Breast epithelium (tissue), 4 donors: Measurements from ENCODE around the gene QRICH2. TPM values are rescaled to one million over a fixed set of nuclear protein-coding genes. Genes with fewer than 3 reads are reported as not detected.

Source experiments
- DNase-seq, 2 donors: peaks; one replicate each; pipeline ENCODE4 v3.0.0-alpha.2; 2019; ENCODE audit warnings: low spot score in 2 of 2
- H3K27ac ChIP-seq, 2 donors: fragments of 200-600 bp; sonication (generic) in 1 of 2; one replicate each; pipeline ENCODE4 v1.5.1; 2016 to 2019; ENCODE audit warnings: mild to moderate bottlenecking in 1 of 2
- H3K27me3 ChIP-seq, 2 donors: fragments of 200-600 bp; sonication (generic) in 1 of 2; one replicate each; pipeline versions ENCODE4 v1.5.1 to v1.6.0; 2017 to 2019; ENCODE audit warnings: control low read depth in 1 of 2, mild to moderate bottlenecking in 1 of 2
- H3K36me3 ChIP-seq: fragments of 200-600 bp; one replicate; pipeline ENCODE4 v1.5.1; 2019
- H3K4me1 ChIP-seq, 2 donors: fragments of 200-600 bp; sonication (generic); one replicate each; pipeline ENCODE4 v1.5.1; 2016 to 2019; ENCODE audit warnings: control low read depth in 1 of 2
- H3K4me3 ChIP-seq, 3 donors: fragments of 200-600 bp; sonication (generic); 1 replicate in 2 of 3; 2 replicates in 1 of 3; pipeline ENCODE4 v1.5.1; 2016 to 2019; ENCODE audit warnings: mild to moderate bottlenecking in 3 of 3, moderate library complexity in 2 of 3
- H3K9me3 ChIP-seq, 2 donors: fragments of 200-600 bp; sonication (generic) in 1 of 2; one replicate each; pipeline ENCODE4 v1.5.1; 2016 to 2019; ENCODE audit warnings: control low read depth in 1 of 2
- POLR2A ChIP-seq: fragments of 450-650 bp; IDR thresholded peaks from one replicate; pipeline ENCODE4 v1.6.1; 2016; ENCODE audit warnings: antibody characterized with exemption, mild to moderate bottlenecking, moderate library complexity
- POLR2AphosphoS5 ChIP-seq, 3 donors: sonication (generic); formaldehyde crosslinking; IDR thresholded peaks; one replicate each; pipeline ENCODE4 v1.6.1; 2017; ENCODE audit warnings: antibody characterized with exemption in 3 of 3
- intact Hi-C: fragments of 100-400 bp; cut with DNase I; formaldehyde crosslinking; loops from one replicate; pipeline ENCODE4 v1.15.1; 2023; ENCODE audit warnings: low total_unique reads
- total RNA-seq, 3 donors: library from RNA; depleted of rRNA; stranded (reverse); fragments of >200 nt; gene quantifications; one replicate each; pipeline ENCODE4 v1.1.0, GENCODE V29; 2016
- TF ChIP-seq, protein P1 (sequence below), 3 donors: fragments of 450-650 bp; IDR thresholded peaks; one replicate each; pipeline ENCODE4 v1.5.1; 2016 to 2017; ENCODE audit warnings: antibody characterized with exemption in 3 of 3, mild to moderate bottlenecking in 3 of 3, moderate library complexity in 3 of 3

The QRICH2 gene
- total RNA-seq, 3 donors from 2014 or later = 3.0 to 4.3 (median 3.8) TPM

GRCh38 chr17:76276461-76277299 is 31.4 kb downstream of the QRICH2 start:
- DNase-seq = no peak
- H3K4me3 ChIP-seq = no peak overlapping the region
- H3K36me3 ChIP-seq = no peaks in the 10 kb centered on the region
- no peaks in the 10 kb centered on the region for H3K27me3 ChIP-seq
- intact Hi-C loops = no loop called here
- TF ChIP-seq, protein P1, sequence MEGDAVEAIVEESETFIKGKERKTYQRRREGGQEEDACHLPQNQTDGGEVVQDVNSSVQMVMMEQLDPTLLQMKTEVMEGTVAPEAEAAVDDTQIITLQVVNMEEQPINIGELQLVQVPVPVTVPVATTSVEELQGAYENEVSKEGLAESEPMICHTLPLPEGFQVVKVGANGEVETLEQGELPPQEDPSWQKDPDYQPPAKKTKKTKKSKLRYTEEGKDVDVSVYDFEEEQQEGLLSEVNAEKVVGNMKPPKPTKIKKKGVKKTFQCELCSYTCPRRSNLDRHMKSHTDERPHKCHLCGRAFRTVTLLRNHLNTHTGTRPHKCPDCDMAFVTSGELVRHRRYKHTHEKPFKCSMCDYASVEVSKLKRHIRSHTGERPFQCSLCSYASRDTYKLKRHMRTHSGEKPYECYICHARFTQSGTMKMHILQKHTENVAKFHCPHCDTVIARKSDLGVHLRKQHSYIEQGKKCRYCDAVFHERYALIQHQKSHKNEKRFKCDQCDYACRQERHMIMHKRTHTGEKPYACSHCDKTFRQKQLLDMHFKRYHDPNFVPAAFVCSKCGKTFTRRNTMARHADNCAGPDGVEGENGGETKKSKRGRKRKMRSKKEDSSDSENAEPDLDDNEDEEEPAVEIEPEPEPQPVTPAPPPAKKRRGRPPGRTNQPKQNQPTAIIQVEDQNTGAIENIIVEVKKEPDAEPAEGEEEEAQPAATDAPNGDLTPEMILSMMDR (IDR thresholded peaks at IDR 0.05) = no peak
- no peak for TF ChIP-seq POLR2AphosphoS5 (IDR thresholded peaks at IDR 0.05)
- no peak for TF ChIP-seq POLR2A
- peaks cover 23 to 26% of the 10 kb centered on the region in 2 donors for H3K4me1 ChIP-seq
- no peaks in the 10 kb centered on the region for H3K9me3 ChIP-seq
- peak overlapping the region; percentile 38 to 43 for H3K27ac ChIP-seq

GRCh38 chr17:76276069-76276431 is 32.0 kb downstream of the QRICH2 start:
- H3K36me3 ChIP-seq = no peaks in the 10 kb centered on the region
- intact Hi-C loops = no loop called here
- peaks cover 26% of the 10 kb centered on the region in 2 donors for H3K4me1 ChIP-seq
- H3K4me3 ChIP-seq = no peak overlapping the region
- H3K9me3 ChIP-seq = no peaks in the 10 kb centered on the region
- H3K27me3 ChIP-seq = no peaks in the 10 kb centered on the region
- H3K27ac ChIP-seq = no peak overlapping the region
- DNase-seq = no peak
- TF ChIP-seq POLR2A (no peak), POLR2AphosphoS5 (IDR thresholded peaks at IDR 0.05) (no peak)
- TF ChIP-seq, protein P1 (IDR thresholded peaks at IDR 0.05) = no peak

DNA sequence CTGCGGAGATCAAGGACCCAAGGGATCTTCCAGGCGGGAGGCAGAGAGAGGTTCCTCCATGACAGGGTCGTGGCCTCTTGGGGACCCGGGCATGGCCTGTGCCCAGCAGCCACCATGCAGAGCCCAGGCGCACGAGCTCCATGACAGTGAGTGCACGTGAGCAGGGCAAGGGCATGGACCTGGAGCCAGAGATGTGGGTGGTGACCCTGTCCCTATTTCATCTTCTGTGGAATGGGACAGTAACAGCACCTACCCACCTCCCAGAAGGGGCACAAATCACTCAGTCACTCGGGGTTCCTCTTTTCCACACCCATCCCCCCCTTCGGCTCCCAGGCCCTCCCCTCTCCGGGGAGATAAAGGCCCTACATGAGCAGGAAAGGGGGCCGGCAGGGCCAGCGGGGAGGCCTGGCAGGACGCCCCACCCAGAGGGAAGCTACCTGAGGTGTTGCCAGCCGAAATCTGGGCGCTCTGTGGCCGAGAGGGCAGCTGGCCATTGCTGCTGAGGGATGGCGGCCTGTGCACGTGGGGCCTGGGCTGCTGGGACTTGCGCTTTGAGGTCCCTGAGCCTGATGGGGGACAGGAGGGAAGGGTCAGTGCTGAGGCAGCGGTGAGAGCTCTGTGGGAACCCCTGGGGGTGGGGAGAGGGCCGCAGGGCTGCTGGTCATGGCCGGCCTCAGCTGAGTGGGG is 32.6 kb downstream of the QRICH2 start:
- no peak overlapping the region for H3K4me3 ChIP-seq
- no peak overlapping the region for H3K27ac ChIP-seq
- no peaks in the 10 kb centered on the region for H3K27me3 ChIP-seq
- H3K9me3 ChIP-seq = no peaks in the 10 kb centered on the region
- no peaks in the 10 kb centered on the region for H3K36me3 ChIP-seq
- intact Hi-C loops = no loop called here
- H3K4me1 ChIP-seq = peaks cover 26% of the 10 kb centered on the region in 2 donors
- DNase-seq = no peak
- no peak for TF ChIP-seq POLR2AphosphoS5 (IDR thresholded peaks at IDR 0.05)
- TF ChIP-seq, protein P1 (IDR thresholded peaks at IDR 0.05) = no peak
- no peak for TF ChIP-seq POLR2A

DNA sequence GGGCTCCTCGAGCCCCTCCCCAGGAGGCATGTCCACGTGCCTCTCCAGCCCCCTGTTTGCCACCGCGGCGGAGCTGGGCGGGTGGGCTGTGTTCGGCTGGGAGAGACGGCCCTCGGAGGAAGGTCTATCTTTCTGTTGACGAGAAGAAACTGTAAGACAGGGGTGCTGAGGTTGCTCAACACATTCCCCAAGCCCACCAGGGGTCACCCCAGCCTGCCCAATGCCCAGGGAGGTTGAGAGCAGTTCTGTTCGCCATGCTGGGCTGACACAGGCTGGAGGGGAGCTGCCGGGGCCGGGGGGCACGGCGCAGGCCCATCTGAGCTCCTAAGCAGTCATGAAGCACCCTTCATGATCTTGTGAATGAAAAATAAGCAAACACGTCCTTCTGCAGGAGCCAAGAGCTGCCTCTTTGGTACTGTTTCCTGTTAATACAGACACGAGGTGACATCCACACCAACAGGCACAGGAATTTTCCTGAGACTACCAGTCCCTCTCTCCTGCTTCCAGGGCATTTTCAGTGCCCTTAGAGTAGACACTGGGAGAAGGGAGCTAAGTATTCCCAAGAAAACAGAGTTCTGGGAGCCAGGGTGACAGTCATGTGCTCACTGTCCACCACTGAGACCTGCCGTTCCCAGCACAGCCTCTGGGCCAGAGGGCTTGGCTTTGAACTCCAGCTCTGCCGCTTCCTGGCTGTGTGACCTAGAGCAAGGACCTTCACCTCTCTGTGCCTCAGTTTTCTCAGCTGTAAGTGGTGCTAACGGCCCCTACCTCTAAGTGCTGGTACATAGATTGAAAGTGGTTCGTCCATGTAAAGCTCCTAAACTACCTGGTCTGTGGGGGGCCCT is 33.7 kb downstream of the QRICH2 start:
- peaks cover 27 to 36% of the 10 kb centered on the region in 2 donors for H3K4me1 ChIP-seq
- TF ChIP-seq, protein P1 (IDR thresholded peaks at IDR 0.05) = no peak
- TF ChIP-seq POLR2A (no peak), POLR2AphosphoS5 (IDR thresholded peaks at IDR 0.05) (no peak)
- no peaks in the 10 kb centered on the region for H3K36me3 ChIP-seq
- peak overlapping the region; percentile 86 to 90 for H3K27ac ChIP-seq
- no peak overlapping the region for H3K4me3 ChIP-seq
- intact Hi-C loops = loop anchor here (1.0 kb wide), 1 partner anchor 153 kb away; no protein-coding TSS in a partner anchor
- H3K9me3 ChIP-seq = no peaks in the 10 kb centered on the region
- DNase-seq = no peak
- H3K27me3 ChIP-seq = no peaks in the 10 kb centered on the region
